Stomach (tissue), 9 donors: ENCODE results near the gene XIRP2. TPM values are rescaled to one million over a fixed set of nuclear protein-coding genes. Genes with fewer than 3 reads are reported as not detected.
A peak's percentile ranks its signal among the peaks of the same experiment; 100 is the strongest.
"Not testable (repeated sequence)": the region's sequence is repeated elsewhere in the genome, so short reads cannot be mapped to it uniquely, and the experiment has no call there.

ENCODE experiments used
- DNase-seq, 2 donors: peaks; one replicate each; pipeline versions ENCODE4 v3.0.0 to v3.0.0-alpha.2; 2013 to 2019
- H3K27ac ChIP-seq, 5 donors: fragments of 200-600 bp in 4 of 5; sonication (generic) in 4 of 5; one replicate each; pipeline ENCODE4 v1.5.1; 2013 to 2019; ENCODE audit warnings: mild to moderate bottlenecking in 1 of 5, moderate library complexity in 1 of 5
- H3K27me3 ChIP-seq, 3 donors: fragments of 200-600 bp; sonication (generic); one replicate each; pipeline ENCODE4 v1.5.1; 2017 to 2019; ENCODE audit warnings: mixed run types in 1 of 3
- H3K36me3 ChIP-seq, 4 donors: fragments of 200-600 bp; sonication (generic); 1 replicate in 3 of 4; 2 replicates in 1 of 4; pipeline ENCODE4 v1.5.1; 2016 to 2019
- H3K4me1 ChIP-seq, 4 donors: fragments of 200-600 bp; sonication (generic); one replicate each; pipeline ENCODE4 v1.5.1; 2016 to 2019
- H3K4me3 ChIP-seq, 4 donors: fragments of 200-600 bp; sonication (generic) in 3 of 4; one replicate each; pipeline ENCODE4 v1.5.1; 2016 to 2019; ENCODE audit warnings: mild to moderate bottlenecking in 1 of 4
- H3K9me3 ChIP-seq, 4 donors: fragments of 200-600 bp; sonication (generic); one replicate each; pipeline ENCODE4 v1.5.1; 2016 to 2019
- EP300 ChIP-seq: sonication (generic); formaldehyde crosslinking; IDR thresholded peaks from one replicate; pipeline ENCODE4 v1.6.1; 2017; ENCODE audit warnings: antibody characterized with exemption
- POLR2A ChIP-seq, 4 donors: fragments of 450-650 bp; IDR thresholded peaks; one replicate each; pipeline ENCODE4 v1.6.1; 2016; ENCODE audit warnings: antibody characterized with exemption in 4 of 4, control low read depth in 2 of 4, mild to moderate bottlenecking in 1 of 4, moderate library complexity in 1 of 4
- POLR2AphosphoS5 ChIP-seq, 3 donors: sonication (generic); formaldehyde crosslinking; IDR thresholded peaks; one replicate each; pipeline ENCODE4 v1.6.1; 2016; ENCODE audit warnings: antibody characterized with exemption in 3 of 3
- WGBS, 5 donors: extraction: QIAGEN DNeasy Blood & Tissue Kit in 3 of 5; methylation state at CpG; one replicate each; pipeline versions ENCODE4 v1.1.5 to v1.1.7; 2013 to 2018; 5-methylcytosine and 5-hydroxymethylcytosine counted together
- intact Hi-C: fragments of 100-400 bp; cut with DNase I; formaldehyde crosslinking; loops from one replicate; pipeline ENCODE4 v1.15.1; 2023; ENCODE audit warnings: low total_unique reads
- polyA plus RNA-seq, 3 donors: library from polyadenylated mRNA; stranded (reverse); fragments of 200-250 nt; gene quantifications; one replicate each; pipeline ENCODE4 v1.2.3, GENCODE V29; 2013
- total RNA-seq, 5 donors: library from RNA; depleted of rRNA; stranded (reverse); fragments of >200 nt; gene quantifications; one replicate each; pipeline versions ENCODE4 v1.1.0 to v1.2.3, GENCODE V29; 2014 to 2016
- TF ChIP-seq, protein P1 (sequence below), 7 experiments: fragments of 450-650 bp in 4 of 7; fragments of 200-600 bp in 3 of 7; sonication (generic) in 3 of 7; IDR thresholded peaks; one replicate each; pipeline ENCODE4 v1.5.1; 2016 to 2019; ENCODE audit warnings: antibody characterized with exemption in 7 of 7, control low read depth in 2 of 7, mild to moderate bottlenecking in 1 of 7
- donor health status: healthy with polysubstance abuse.
- donor health status: Bipolar disorder and iron deficiency.
- donor health status: healthy.

Gene XIRP2
- total and polyA plus RNA-seq, 8 donors: 0.10 to 3.2 (median 0.19) TPM; not detected in 4

DNA sequence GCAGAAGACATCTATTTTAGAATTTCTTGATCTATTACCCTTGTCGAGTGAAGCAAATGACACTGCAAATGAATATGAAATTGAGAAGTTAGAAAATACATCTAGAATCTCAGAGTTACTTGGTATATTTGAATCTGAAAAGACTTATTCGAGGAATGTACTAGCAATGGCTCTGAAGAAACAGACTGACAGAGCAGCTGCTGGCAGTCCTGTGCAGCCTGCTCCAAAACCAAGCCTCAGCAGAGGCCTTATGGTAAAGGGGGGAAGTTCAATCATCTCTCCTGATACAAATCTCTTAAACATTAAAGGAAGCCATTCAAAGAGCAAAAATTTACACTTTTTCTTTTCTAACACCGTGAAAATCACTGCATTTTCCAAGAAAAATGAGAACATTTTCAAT, 370.4 kb downstream of the XIRP2 start:
- Histone ChIP-seq H3K36me3 (no peaks in the 10 kb centered on the region), H3K27me3 (no peaks in the 10 kb centered on the region), H3K27ac (no peak overlapping the region), H3K9me3 (no peaks in the 10 kb centered on the region), H3K4me3 (no peak overlapping the region), H3K4me1 (peaks cover 0 to under 1% (median 0%) of the 10 kb centered on the region in 4 donors)
- DNase-seq: no peak
- TF ChIP-seq, protein P1, sequence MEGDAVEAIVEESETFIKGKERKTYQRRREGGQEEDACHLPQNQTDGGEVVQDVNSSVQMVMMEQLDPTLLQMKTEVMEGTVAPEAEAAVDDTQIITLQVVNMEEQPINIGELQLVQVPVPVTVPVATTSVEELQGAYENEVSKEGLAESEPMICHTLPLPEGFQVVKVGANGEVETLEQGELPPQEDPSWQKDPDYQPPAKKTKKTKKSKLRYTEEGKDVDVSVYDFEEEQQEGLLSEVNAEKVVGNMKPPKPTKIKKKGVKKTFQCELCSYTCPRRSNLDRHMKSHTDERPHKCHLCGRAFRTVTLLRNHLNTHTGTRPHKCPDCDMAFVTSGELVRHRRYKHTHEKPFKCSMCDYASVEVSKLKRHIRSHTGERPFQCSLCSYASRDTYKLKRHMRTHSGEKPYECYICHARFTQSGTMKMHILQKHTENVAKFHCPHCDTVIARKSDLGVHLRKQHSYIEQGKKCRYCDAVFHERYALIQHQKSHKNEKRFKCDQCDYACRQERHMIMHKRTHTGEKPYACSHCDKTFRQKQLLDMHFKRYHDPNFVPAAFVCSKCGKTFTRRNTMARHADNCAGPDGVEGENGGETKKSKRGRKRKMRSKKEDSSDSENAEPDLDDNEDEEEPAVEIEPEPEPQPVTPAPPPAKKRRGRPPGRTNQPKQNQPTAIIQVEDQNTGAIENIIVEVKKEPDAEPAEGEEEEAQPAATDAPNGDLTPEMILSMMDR (IDR thresholded peaks at IDR 0.05): no peak
- no peak for TF ChIP-seq POLR2A (IDR thresholded peaks at IDR 0.05)
- no peak for TF ChIP-seq POLR2AphosphoS5 (IDR thresholded peaks at IDR 0.05)
- TF ChIP-seq EP300: no peak
- 70 to 82% (median 73%) methylated on average over 3 of the region's 3 CpGs for WGBS, 5 donors
- intact Hi-C loops: no loop called here

DNA sequence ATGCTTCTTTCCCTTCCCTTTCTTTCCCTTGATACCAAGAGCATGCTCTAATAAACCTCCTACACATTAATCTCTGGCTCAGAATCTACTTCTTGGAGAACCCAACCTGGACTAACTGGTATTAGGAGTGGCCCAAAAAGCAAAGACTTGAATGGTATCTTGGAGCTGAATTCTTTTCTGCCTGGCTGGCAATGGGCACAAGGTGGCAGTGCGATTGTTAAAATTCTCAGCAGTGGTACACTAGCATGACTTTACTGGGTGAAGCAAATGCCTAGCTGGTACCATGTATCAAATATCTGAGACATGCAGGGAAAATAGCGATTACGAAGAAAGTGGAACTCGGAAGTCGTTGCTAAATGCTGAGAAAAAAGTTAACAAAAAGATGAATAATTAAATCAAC, 376.1 kb downstream of the XIRP2 start:
- intact Hi-C loops: no loop called here
- no peaks in the 10 kb centered on the region for H3K4me1 ChIP-seq
- TF ChIP-seq, protein P1 (IDR thresholded peaks at IDR 0.05): no peak
- no peak for TF ChIP-seq EP300
- TF ChIP-seq POLR2A (IDR thresholded peaks at IDR 0.05): no peak
- no peak for TF ChIP-seq POLR2AphosphoS5 (IDR thresholded peaks at IDR 0.05)
- DNase-seq: peak in 1 of 2 donors; percentile 21
- H3K27me3 ChIP-seq: no peaks in the 10 kb centered on the region
- 79 to 89% (median 82%) methylated on average over 5 of the region's 5 CpGs for WGBS, 5 donors
- H3K4me3 ChIP-seq: no peak overlapping the region
- peaks cover 0 to 20% (median 10%) of the 10 kb centered on the region in 4 donors for H3K9me3 ChIP-seq
- no peak overlapping the region for H3K27ac ChIP-seq
- H3K36me3 ChIP-seq: no peaks in the 10 kb centered on the region

DNA sequence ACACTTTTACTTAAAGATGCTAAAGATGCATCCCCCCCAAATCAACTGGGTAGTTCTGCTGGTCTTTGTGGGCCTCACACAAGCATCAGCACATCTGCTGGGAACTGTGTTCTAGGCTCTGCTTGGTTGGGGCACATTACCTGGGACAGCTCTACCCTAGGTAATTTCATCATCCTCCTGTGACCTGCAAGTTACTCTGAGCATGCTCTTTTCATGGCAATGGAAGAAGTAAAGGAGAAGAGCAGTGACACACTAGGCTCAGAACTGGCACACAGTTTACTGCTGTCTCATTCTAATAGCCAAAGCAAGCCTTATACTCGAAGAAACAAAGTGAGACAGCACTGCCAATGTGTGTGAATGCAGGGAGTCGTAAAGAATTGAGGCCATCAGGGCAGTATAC, 376.7 kb downstream of the XIRP2 start:
- Histone ChIP-seq H3K4me1 (no peaks in the 10 kb centered on the region), H3K27ac (no peak overlapping the region), H3K9me3 (peaks cover 0 to 20% (median 10%) of the 10 kb centered on the region in 4 donors), H3K27me3 (no peaks in the 10 kb centered on the region), H3K36me3 (no peaks in the 10 kb centered on the region), H3K4me3 (no peak overlapping the region)
- 73 to 84% (median 75%) methylated on average over 2 of the region's 2 CpGs for WGBS, 5 donors
- intact Hi-C loops: no loop called here
- TF ChIP-seq POLR2AphosphoS5 (IDR thresholded peaks at IDR 0.05) (no peak), POLR2A (IDR thresholded peaks at IDR 0.05) (no peak), EP300 (no peak)
- TF ChIP-seq, protein P1 (IDR thresholded peaks at IDR 0.05): no peak
- DNase-seq: no peak

DNA sequence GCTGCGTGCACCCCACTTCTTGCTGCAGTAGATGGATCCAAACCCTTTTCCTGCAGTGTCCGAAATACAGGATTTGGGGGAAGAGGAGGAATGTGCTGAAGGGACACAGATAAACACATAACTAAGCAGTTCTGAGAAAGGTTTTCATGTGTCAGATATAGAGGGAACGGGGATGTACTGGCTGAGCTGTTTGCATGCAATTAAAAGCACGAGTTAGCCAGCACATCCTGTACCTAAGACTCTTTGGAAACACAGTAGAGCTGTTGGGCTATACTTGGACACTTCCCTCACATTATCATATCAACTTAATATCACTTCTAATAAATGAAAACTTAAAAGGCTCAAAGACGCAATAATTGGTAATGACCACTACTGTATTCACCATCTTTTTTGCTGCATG, 377.4 kb downstream of the XIRP2 start:
- TF ChIP-seq, protein P1 (IDR thresholded peaks at IDR 0.05): no peak
- TF ChIP-seq POLR2AphosphoS5 (IDR thresholded peaks at IDR 0.05) (no peak), EP300 (no peak), POLR2A (IDR thresholded peaks at IDR 0.05) (no peak)
- Histone ChIP-seq H3K27me3 (no peaks in the 10 kb centered on the region), H3K4me1 (no peaks in the 10 kb centered on the region), H3K4me3 (no peak overlapping the region), H3K36me3 (no peaks in the 10 kb centered on the region), H3K27ac (no peak overlapping the region), H3K9me3 (peaks cover 0 to 20% (median 10%) of the 10 kb centered on the region in 4 donors)
- intact Hi-C loops: no loop called here
- WGBS, 5 donors: 81 to 88% (median 86%) methylated on average over 5 of the region's 5 CpGs
- DNase-seq: no peak

DNA sequence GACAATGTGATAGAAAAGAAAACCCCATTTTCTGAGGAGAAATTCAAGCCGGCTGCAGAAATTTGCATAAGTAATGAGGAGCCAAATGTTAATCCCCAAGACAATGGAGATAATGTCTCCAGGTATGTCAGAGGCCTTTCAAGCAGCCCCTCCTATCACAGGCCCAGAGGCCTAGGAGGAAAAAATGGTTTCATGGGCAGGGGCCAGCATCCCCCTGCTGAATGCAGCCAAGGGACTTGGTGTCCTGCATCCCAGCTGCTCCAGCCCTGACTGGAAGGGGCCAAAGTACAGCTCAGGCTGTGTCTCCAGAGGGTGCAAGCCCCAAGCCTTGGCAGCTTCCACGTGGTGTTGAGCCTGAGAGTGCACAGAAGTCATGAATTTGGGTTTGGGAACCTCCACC, 380.0 kb downstream of the XIRP2 start:
- intact Hi-C loops, H3K27ac ChIP-seq, H3K36me3 ChIP-seq, DNase-seq, H3K4me1 ChIP-seq, H3K27me3 ChIP-seq, H3K4me3 ChIP-seq: not testable (repeated sequence)
- 52 to 70% (median 61%) methylated on average over 2 of the region's 2 CpGs for WGBS, 5 donors
- H3K9me3 ChIP-seq: peaks cover 0 to 20% (median 10%) of the 10 kb centered on the region in 4 donors
